ENCODE results near the gene MAGEA2B.
"Not testable (repeated sequence)": the region's sequence is repeated elsewhere in the genome, so short reads cannot be mapped to it uniquely, and the experiment has no call there.

Gene MAGEA2B

DNA sequence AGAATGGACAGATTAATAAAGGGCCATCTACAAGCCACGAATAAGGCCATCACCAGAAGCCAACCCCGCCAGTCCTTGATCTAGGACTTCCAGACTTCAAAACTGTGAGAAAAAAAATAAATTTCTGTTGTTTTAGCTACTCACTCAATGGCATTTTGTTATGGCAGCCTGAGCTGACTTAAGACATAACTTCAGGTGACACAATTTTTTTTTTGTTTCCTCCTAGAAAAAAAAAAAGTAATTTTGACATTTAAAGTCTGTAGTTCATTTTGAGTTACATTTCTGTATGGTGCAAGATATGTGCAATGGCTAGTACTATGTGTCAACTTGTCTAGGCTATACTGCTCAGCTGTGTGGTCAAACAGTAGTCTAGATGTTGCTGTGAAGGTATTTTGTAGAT, 44.5 kb downstream of the MAGEA2B start, which contains the start of gene CSAG3:
TSS of gene CSAG3 (plus strand) at position 301 of the 400 bp plus-strand sequence.
- DNase-seq (ENCODE audit: low spot score) = not testable (repeated sequence)

DNA sequence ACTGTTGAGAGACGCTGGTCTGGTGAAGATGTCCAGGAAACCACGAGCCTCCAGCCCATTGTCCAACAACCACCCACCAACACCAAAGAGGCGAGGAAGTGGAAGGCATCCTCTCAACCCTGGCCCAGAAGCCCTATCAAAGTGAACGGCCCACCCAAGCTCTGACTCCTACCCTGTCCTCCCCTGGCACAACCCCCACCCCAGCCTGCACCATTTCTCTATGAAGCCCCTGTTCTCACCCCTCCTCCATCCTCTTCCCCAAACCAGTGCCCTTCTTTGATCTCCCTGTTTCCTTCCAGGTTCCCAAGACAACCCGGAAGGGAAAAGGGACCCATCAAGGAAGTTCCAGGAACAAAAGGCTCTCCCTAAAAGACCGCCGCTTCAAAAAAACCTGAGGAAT, 45.1 kb downstream of the MAGEA2B start:
- DNase-seq (ENCODE audit: low spot score) = not testable (repeated sequence)

DNA sequence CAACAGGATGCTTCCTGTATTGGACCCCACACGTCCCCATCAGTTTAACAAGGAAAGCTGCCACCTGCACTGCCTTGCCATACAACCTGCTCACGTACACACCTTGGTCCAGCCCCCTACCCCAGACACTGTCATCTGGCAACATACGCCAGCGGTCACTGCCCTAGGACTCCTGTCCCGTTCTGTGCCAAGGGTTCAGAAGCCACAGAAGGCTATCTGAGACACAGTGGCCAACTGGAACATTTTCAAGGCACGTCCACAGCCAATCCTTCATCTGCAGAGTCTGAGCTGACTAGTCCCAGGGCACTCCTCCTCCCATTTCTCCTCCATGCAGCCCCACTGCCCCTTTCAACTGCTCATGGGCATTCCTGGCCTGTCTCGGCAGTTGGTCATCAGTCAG, 47.2 kb downstream of the MAGEA2B start:
- DNase-seq (ENCODE audit: low spot score) = not testable (repeated sequence)

DNA sequence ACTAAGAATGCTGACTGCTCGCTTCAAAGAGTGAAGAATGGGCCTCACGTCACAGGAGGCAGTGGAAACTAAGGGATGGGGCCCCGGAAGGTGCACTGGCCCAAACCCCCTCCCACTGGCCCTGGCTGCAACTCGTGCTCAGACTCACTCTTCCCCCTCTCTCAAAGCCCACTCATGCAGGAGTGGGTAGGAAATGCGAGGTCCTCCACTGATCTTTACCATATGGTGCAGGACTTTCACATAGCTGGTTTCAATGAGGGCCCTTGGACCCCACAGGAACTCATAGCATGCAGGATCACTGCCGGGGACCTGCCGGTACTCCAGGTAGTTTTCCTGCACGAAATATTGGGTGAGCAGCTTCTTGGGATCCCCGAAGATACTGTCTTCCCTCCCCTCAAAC, 52.1 kb downstream of the MAGEA2B start:
- DNase-seq (ENCODE audit: low spot score) = not testable (repeated sequence)

Data from RKO (cell line).